ENCODE data around the gene GAMT.

The GAMT gene

GRCh38 chr19:1399079-1399478 lies 2.3 kb downstream of the GAMT start:
- in situ Hi-C loops (cut with HindIII; ENCODE audit: low sequenced_read_pairs): no loop called here
- TF ChIP-seq CTCF (IDR thresholded peaks at IDR 0.05; ENCODE audit: low read depth, low read length, missing control alignments): no peak
- no peak for DNase-seq (ENCODE audit: low read depth)
- H3K4me3 ChIP-seq (ENCODE audit: low read depth, low read length): no peak overlapping the region

GRCh38 chr19:1397838-1398237 lies 3.5 kb downstream of the GAMT start:
- DNase-seq (ENCODE audit: low read depth): no peak
- no peak for TF ChIP-seq CTCF (IDR thresholded peaks at IDR 0.05; ENCODE audit: low read depth, low read length, missing control alignments)
- H3K4me3 ChIP-seq (ENCODE audit: low read depth, low read length): no peak overlapping the region
- in situ Hi-C loops (cut with HindIII; ENCODE audit: low sequenced_read_pairs): no loop called here

GRCh38 chr19:1396768-1397679 lies 4.3 kb downstream of the GAMT start:
- no peak overlapping the region for H3K4me3 ChIP-seq (ENCODE audit: low read depth, low read length)
- in situ Hi-C loops (cut with HindIII; ENCODE audit: low sequenced_read_pairs): no loop called here
- no peak for TF ChIP-seq CTCF (IDR thresholded peaks at IDR 0.05; ENCODE audit: low read depth, low read length, missing control alignments)
- DNase-seq (ENCODE audit: low read depth): no peak

GRCh38 chr19:1396019-1396767 lies 5.1 kb downstream of the GAMT start:
- in situ Hi-C loops (cut with HindIII; ENCODE audit: low sequenced_read_pairs): no loop called here
- H3K4me3 ChIP-seq (ENCODE audit: low read depth, low read length): no peak overlapping the region
- no peak for TF ChIP-seq CTCF (IDR thresholded peaks at IDR 0.05; ENCODE audit: low read depth, low read length, missing control alignments)
- DNase-seq (ENCODE audit: low read depth): no peak

GRCh38 chr19:1395194-1396018 lies 5.9 kb downstream of the GAMT start:
- H3K4me3 ChIP-seq (ENCODE audit: low read depth, low read length): no peak overlapping the region
- in situ Hi-C loops (cut with HindIII; ENCODE audit: low sequenced_read_pairs): no loop called here
- no peak for DNase-seq (ENCODE audit: low read depth)
- no peak for TF ChIP-seq CTCF (IDR thresholded peaks at IDR 0.05; ENCODE audit: low read depth, low read length, missing control alignments)

Measured in astrocyte of the cerebellum (primary cell).